Umbilical cord (tissue), 2 donors: ENCODE results near the gene XKR3. TPM values are rescaled to one million over a fixed set of nuclear protein-coding genes. Genes with fewer than 3 reads are reported as not detected.
"Not testable (repeated sequence)": the region's sequence is repeated elsewhere in the genome, so short reads cannot be mapped to it uniquely, and the experiment has no call there.

Experiments
- DNase-seq: peaks from one replicate; pipeline ENCODE4 v3.0.0-alpha.2; 2015; ENCODE audit warnings: low spot score
- total RNA-seq: library from RNA; depleted of rRNA; stranded (reverse); fragments of >200 nt; gene quantifications from one replicate; pipeline ENCODE4 v1.2.3, GENCODE V29; 2014; ENCODE audit warnings: low replicate concordance; ENCODE audit not compliant: insufficient read depth

Gene XKR3
- 9.4 TPM for total RNA-seq

- DNase-seq, result no peak
Measured at GRCh38 chr22:16824716-16825687, at the start of gene XKR3. XKR3 (minus strand) TSS chr22:16825411; CDS start chr22:16808073, 17,338 bp downstream.

DNA sequence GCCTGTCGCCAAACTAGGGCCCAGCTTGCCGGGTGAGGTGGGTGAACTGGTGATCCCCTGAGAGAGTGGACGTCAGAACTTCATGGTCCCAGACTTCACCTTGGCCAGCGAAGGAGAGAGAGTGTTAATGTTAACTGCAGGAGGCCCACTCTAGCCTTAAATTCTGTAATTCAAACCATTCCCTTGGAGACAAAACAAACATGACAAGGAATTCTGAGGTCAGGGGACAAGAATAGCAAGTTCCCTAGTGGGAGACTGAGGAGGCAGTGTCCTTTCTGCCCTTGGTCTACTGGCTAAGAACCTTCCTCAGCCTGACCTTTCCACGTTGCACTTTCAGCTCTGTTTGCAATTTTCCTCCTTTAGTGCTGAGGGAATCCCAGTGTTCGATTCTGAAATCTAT, 44.4 kb upstream of the XKR3 start:
- not testable (repeated sequence) for DNase-seq

DNA sequence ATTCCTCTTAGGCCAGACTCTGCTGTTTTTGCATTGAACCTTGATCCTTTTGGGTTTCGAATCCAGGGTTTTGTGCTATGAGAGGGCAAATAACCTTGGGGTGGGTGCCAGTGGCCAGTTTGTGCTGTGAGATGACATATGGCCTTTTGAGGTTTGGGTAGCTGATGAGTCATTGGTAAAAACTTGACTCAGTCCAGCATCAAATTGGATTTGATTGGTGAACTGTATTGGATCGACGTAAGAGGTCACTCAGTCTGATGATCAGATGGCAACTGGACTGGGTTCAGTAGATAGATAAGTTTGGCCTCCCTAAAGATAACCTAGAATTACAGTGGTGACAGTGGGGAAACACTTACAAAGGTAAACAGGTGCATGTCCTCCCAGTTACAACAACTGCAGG, 41.0 kb upstream of the XKR3 start:
- DNase-seq, result no peak

DNA sequence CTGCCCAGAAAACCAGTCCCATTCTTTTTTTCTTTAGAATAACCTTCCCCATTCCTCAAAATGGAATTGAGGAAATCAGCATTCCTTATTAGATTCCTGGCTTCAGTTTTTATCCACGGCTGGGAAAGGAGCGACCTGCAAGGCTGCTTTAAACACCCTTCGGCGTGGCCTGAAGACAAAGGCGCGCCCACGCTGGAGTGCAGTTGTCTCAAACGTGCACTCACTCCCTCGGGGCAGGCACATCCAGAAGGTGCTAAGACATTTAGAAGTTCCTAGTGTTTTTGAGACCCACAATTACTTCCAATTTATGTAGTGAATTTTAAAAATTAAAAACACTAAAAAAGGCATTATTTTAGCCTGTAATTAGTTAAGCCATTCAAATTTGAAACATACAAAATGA, 31.6 kb upstream of the XKR3 start:
- not testable (repeated sequence) for DNase-seq

GRCh38 chr22:16854631-16855030, 29.4 kb upstream of the XKR3 start:
- DNase-seq, result no peak

DNA sequence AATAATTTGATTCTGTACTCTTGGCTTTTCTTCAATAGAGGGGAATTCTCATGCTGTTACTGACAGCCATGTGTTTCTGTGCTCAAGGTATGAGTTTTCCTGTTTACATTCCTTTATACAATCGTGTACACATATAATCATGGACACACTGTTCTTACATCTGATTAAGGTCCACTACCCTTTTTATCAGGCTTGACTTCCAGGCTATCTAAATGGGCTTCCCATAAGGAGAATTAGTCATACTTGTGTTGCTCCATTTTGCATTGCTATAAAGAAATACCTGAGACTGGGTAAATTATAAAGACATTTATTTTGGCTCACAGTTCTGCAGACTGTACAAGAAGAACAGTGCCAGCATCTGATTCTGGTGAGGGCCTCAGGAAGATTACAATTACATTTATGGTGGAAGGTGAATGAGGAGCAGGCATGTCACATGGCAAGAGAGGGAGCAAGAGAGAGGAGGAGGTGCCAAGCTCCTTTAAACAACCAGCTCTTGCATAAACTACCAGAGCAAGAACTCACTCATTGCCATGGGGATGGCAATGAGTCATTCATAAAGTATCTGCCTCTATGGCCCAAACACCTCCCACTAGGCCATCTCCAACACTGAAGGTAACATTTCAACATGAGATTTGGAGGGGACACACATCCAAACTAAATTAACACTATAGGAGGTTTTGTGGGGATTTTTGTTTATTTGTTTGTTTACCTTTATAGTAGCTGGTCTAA, 26.2 kb upstream of the XKR3 start:
- DNase-seq, result not testable (repeated sequence)

- no peak for DNase-seq
Measured at GRCh38 chr22:16847271-16847670, 22.1 kb upstream of the XKR3 start.

DNA sequence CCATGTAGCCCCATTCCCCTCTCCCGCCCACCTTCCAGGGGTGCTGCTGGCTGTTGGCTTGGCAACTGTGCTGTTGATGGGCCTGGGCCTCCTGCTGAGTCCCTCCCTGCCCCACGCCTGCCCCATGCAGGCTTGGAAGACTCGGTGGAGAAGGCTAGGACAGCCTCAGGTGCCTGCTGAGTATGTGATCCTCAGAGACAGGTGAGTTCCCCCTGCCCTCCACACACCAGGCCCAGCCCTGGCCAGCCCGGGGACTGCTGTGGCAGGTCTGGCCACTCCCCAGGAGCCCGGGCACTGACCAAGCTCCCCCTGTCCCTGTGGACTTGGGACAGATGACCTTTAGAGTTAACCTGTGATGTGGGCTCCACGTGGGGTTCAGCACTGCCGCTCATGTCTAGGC, 20.7 kb upstream of the XKR3 start:
- DNase-seq, result no peak

- DNase-seq, result no peak
Measured at GRCh38 chr22:16845465-16845864, 20.3 kb upstream of the XKR3 start.

DNA sequence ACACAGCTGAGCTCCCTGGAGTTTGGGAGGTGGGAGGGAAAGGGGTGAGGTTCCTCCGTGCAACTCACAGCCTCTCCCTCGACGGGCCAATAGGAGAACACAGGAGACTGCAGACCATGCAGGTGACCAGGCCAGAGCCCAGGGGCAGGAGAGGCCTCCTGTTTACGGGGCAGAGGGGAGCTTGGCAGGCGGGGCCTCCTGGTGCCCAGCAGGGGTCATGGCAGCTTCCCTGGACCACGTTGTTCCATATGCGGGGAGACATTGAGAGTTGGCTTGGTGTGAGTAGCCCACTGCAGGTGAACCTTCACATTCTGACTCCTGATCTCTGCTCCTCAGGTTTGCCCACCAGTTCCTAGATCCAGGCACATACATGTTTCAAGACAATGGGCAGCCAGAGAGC, 19.3 kb upstream of the XKR3 start:
- DNase-seq, result no peak

DNA sequence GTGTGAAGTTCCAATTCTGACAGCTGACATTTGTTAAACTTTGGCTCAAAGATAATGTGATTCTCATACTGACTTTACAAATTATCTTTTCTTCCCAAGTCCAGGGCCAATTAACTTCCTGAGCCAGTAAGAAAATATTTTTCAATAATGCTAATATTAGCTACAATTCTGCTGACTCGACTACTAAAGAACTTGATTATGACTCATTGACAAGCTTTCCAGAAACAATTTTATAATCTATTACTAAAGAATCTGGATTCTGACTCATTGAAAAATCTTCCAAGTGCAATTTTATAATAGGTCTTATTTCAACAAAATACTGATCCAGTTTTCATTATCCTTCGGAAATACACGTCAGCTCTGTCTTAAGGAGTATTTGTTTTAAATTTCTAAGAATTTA, 12.9 kb upstream of the XKR3 start:
- DNase-seq, result no peak

DNA sequence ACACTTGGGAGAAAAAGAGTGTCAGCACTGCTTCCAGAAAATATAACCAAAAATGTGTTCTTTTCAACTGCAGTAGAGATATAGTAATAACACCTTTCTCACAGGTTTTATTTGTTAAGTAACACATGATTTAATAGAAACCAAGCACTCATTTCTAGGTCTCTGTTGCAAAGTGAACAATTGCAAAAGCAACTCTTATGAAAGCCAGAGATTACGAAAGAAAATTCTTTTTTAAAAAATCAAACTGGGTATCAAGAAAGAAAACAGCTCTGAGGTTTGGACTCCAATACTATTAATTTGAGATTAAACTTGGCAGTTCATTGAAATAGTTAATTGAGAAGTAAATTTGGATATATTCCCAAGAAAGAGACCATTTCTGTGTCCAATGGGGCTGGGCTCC, 9.8 kb upstream of the XKR3 start:
- DNase-seq, result no peak

DNA sequence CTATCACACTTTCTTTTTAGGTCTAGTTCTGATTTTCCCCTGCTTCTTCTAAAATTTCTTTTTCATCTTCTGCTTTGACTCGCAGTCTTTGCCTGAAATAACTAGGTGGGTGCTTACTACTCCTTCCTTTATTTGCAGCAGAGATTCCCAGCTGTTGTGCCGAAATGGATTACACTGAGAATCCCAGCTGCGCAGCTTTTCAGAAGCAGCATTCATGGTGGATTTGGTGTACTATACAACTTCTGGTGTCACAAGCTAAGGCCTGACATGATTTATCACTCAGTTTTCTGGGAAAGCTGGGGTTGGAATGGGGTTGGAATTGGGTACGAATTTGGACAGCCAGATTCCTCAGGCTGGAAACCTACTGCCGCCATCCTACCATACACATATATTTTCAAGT, 6.0 kb upstream of the XKR3 start:
- no peak for DNase-seq

DNA sequence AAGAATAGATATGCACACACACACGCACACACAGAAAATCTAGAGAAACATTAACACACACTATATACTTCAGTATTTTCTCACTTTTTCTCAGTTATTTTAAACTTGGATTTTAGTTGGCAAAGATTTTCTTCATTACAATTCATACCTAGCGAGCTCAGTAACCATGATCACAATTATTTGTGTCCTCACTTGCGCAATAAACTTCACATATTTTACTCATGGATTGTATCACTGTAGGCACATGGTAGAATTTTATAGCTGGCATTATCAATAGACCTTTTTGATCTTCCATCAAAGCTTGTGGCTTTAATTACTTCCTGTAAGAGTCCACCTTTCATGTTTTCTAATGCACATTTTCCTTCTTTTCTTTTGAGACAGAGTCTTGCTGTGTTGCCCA, 4.8 kb upstream of the XKR3 start:
- DNase-seq, result no peak

DNA sequence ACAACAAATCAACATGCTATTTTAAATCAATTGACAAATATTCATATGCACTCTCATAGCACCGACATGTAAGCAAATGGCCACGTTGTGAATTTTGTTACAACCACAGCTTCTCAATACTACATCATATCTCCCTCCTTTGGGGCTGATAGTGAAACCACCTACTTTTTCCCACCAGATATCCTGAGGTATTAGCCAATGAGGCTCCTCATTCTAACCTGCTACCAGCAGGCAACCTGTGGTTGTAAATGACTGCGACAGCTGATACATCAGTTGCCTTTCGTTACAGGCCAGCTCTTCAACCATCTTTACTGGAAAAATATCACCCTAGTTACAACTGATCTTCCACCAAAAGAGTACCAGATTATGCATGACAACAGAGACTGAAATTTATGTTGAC, 3.7 kb upstream of the XKR3 start:
- DNase-seq, result no peak

DNA sequence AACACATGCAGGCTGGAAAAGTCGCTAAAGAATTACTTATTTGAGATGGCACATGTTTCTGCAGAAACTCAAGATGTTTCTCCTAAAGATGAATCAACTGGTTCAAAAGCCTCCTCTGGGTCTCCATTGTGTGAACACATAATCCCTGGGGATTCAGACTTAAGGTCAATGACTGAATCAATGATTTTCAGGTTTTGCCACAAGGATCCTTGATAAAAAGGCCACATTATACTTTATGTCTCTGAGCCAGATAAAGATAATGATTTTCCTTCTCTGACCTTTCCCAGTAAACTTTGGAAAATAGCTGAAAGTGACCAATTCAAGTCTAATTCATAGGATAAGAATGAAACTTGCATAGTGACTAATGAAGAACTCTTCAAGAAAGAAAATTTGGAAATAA, 2.3 kb upstream of the XKR3 start:
- no peak for DNase-seq

DNA sequence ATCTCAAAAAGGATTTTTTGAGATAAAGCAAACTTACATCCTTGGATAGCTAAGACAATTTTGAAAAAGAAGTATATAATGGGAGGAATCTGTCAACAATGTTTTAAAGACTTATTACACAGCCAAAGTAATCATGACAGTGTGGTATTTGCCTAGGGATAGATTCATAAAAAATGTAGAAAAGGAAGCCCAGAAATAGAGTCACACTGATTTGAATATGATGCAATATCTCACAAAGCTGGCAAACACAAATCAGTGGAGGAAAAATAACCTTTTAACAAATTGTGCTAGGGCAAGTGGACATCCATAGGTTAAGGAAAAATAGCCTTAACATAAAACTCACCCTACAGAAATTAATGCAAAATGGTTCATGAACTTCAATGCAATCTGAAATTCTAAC, 6.0 kb downstream of the XKR3 start:
- no peak for DNase-seq

GRCh38 chr22:16818538-16818937, 6.7 kb downstream of the XKR3 start:
- no peak for DNase-seq

DNA sequence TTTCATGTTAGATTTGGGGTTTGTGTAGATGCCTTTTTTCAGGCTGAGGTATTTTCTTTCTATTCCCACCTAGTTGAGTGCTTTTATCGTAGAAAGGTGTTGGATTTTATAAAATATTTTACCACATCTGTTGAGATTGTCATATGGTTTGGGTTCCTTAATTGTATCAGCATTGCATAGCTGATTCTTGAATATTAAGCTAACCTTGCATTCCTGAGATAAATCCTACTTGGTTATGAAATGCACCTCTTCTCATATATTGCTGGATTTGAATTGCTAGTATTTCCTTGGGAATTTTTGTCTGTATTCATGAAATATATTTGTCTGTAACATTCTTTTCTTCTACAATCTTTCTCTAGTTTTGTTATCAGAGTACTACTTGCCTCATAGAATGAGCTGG, 10.1 kb downstream of the XKR3 start:
- DNase-seq, result no peak

DNA sequence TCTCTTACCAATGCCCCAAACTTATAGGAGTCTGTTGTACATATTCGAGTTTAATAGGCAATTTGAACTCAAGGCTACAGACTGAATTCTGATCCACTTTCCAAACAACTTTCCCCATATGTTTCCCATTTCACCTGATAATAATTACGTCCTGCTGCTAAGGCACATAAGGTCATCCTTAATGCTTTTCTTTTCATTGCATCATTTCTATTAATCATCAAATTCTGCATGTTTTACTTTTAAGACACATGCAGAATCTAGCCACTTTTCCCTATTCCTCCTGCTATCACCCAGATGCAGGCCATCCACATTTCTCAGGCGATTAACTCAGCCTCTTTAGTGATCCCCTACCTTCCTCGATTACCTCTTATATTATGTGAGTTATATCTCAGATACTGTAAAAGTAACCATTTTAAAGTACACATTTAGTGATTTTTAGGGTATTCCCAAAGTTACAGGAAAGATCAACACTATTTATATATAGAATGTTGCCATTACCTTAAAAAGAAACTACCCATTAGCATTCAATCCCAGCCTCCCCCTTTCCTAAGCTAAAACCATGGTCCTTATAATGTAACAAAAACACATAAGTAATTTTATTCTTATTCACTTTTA, 14.9 kb downstream of the XKR3 start:
- no peak for DNase-seq

DNA sequence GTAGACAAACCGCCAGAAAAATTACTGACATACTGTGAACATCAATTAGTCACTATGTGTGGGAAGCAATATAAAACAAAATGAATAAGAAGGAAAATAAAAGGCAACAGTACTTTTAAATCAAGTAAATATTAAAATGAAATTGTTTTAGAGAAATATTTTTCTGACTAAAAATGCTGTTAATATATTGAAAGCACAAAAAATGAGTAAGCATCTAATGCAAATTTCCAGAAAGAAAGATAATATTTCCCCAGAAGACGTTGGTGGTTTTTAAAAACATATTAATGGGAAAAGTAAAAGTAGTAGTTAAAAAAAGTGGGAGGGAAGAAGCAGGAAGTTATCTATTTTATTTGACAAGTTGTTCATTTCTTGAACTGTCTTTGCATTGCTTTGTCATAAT, 16.5 kb downstream of the XKR3 start:
- no peak for DNase-seq

DNA sequence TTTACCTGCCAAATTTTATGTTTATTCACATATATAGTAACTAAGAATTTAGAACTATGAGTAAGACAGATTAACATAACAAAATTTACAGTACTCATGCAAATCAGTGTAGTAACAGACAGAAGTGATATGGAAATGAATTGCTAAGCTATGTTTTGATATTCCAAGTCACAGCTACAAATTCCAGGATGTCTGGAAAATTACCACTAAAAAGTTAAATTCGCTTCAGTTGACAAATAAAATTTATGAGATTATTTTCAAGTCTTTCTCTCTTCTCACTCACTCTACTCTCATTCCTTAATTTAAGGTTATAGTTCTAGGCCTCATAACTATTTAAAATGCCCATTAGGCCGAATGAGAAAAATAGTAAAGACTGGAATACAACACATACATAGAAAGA, 18.1 kb downstream of the XKR3 start:
- no peak for DNase-seq
